Upper lobe of left lung (tissue), 4 donors: ENCODE data around the gene CD248.

Experiments used
- CTCF ChIP-seq, 6 experiments: fragments of 450-650 bp in 4 of 6; fragments of 200-600 bp in 2 of 6; sonication (generic) in 2 of 6; IDR thresholded peaks; one replicate each; pipeline ENCODE4 v1.5.1; 2016 to 2019; ENCODE audit warnings: antibody characterized with exemption in 6 of 6
- EP300 ChIP-seq, 4 donors: sonication (generic); formaldehyde crosslinking; IDR thresholded peaks; one replicate each; pipeline ENCODE4 v1.5.1; 2017; ENCODE audit warnings: antibody characterized with exemption in 4 of 4, control low read depth in 2 of 4
- POLR2A ChIP-seq, 4 donors: fragments of 450-650 bp; IDR thresholded peaks; one replicate each; pipeline ENCODE4 v1.5.1; 2016 to 2017; ENCODE audit warnings: antibody characterized with exemption in 4 of 4, mild to moderate bottlenecking in 2 of 4
- POLR2AphosphoS5 ChIP-seq, 2 donors: sonication (generic); formaldehyde crosslinking; IDR thresholded peaks; one replicate each; pipeline ENCODE4 v1.5.1; 2017; ENCODE audit warnings: antibody characterized with exemption in 2 of 2

GRCh38 chr11:66360406-66361073 lies 43.7 kb upstream of the CD248 start:
- TF ChIP-seq CTCF (IDR thresholded peaks at IDR 0.05) (no peak), POLR2A (IDR thresholded peaks at IDR 0.05) (no peak), EP300 (IDR thresholded peaks at IDR 0.05) (no peak), POLR2AphosphoS5 (IDR thresholded peaks at IDR 0.05) (no peak)
